ENCODE data around the gene ZRANB2. TPM values are rescaled to one million over a fixed set of nuclear protein-coding genes. Genes with fewer than 3 reads are reported as not detected.

Gene ZRANB2
- total and polyA plus RNA-seq, 2 donors (not counting 1 experiment from before 2014, with no cell fraction given): 46.9 to 160 TPM

DNA sequence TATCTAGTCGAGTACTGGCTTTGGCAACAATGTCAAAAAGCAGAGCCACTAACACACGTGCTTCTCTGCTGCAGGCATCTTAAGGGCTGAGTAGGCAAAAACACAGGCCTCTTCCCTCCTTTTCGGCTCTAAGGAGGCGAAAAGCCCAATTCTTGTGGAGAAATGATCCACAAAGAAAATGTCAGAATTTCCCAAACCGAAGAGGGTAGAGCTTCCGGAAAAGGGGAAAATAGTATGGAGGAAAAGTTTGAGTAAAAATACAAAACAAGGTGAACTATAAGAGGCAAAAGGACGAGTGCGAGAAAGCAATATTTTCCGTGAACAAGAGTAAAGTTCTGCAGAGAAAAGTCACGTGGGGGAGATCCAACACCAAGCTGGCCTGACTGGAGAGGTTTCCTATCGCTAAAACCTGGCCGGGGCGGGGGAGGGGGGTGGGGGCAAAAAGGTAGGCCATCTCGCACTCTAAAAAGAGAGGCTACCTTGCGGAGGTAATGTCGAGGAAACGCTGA lies 551 bp downstream of the ZRANB2 start:
- CTCF ChIA-PET: interaction anchor here (1.2 to 1.8 kb wide), 5 partner anchors 14 to 875 kb away, joined by 3 to 11 read pairs (median 5); partner anchors contain the start of genes CTH and LRRC40
- Mint-ChIP-seq H3K4me1 (peaks cover 25% of the 10 kb centered on the region), H3K4me3 (peak overlapping the region; percentile 89), H3K27ac (peak overlapping the region; percentile 100), H3K9me3 (ENCODE audit: insufficient read depth) (peaks cover 2% of the 10 kb centered on the region), H3K27me3 (peaks cover 22% of the 10 kb centered on the region)
- intact Hi-C loops (cut with micrococcal nuclease): loop anchor here (5.0 kb wide), 1 partner anchor 33 kb away; the partner anchor contains the start of gene PTGER3
- peaks cover 11 to 32% of the 10 kb centered on the region in 2 experiments for H3K36me3 ChIP-seq (replicated peaks in 1 of 2; ENCODE audit: control extremely low read depth in 1 of 2, control insufficient read depth in 1 of 2, extremely low read depth in 1 of 2, insufficient read depth in 2 of 2, low read length in 1 of 2)
- no peak for TF ChIP-seq EZH2 (IDR thresholded peaks at IDR 0.05; ENCODE audit: borderline replicate concordance, insufficient read depth, low read depth, low read length, poor library complexity, severe bottlenecking)
- TF ChIP-seq, protein P1, sequence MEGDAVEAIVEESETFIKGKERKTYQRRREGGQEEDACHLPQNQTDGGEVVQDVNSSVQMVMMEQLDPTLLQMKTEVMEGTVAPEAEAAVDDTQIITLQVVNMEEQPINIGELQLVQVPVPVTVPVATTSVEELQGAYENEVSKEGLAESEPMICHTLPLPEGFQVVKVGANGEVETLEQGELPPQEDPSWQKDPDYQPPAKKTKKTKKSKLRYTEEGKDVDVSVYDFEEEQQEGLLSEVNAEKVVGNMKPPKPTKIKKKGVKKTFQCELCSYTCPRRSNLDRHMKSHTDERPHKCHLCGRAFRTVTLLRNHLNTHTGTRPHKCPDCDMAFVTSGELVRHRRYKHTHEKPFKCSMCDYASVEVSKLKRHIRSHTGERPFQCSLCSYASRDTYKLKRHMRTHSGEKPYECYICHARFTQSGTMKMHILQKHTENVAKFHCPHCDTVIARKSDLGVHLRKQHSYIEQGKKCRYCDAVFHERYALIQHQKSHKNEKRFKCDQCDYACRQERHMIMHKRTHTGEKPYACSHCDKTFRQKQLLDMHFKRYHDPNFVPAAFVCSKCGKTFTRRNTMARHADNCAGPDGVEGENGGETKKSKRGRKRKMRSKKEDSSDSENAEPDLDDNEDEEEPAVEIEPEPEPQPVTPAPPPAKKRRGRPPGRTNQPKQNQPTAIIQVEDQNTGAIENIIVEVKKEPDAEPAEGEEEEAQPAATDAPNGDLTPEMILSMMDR (IDR thresholded peaks at IDR 0.05): no peak
- H4K20me1 ChIP-seq (ENCODE audit: control insufficient read depth, insufficient read depth, low read length, poor library complexity, severe bottlenecking): peaks cover 9% of the 10 kb centered on the region
- DNase-seq (no peak), ATAC-seq (ENCODE audit: low read depth) (peak; percentile 3)
- POLR2A ChIA-PET: interaction anchor here (1.5 kb wide), 1 partner anchor 875 kb away, joined by 11 read pairs; the partner anchor contains the start of gene LRRC40
- peak overlapping the region; percentile 97 for H3K9ac ChIP-seq (ENCODE audit: low read length)
- peak overlapping the region; percentile 92 to 98 for H3K27ac ChIP-seq (ENCODE audit: low read length in 2 of 2)
- WGBS (ENCODE audit: insufficient coverage): 5% methylated on average over 10 of the region's 17 CpGs
- H3K4me2 ChIP-seq (replicated peaks; ENCODE audit: low read depth, low read length, poor library complexity, severe bottlenecking): peak overlapping the region; percentile 72
- H3K4me1 ChIP-seq (ENCODE audit: control insufficient read depth in 2 of 2, insufficient read depth in 2 of 2, low read length in 2 of 2): peaks cover 8 to 14% of the 10 kb centered on the region in 2 donors
- H2AFZ ChIP-seq (ENCODE audit: insufficient read depth, low read depth, low read length, poor library complexity, severe bottlenecking): peak overlapping the region; percentile 86
- H3K27me3 ChIP-seq (replicated peaks in 1 of 4; ENCODE audit: control extremely low read depth in 1 of 4, control insufficient read depth in 3 of 4, insufficient read depth in 4 of 4, low read length in 3 of 4): peaks cover 0 to 13% (median 4%) of the 10 kb centered on the region in 4 experiments
- peak overlapping the region; percentile 84 to 99 (median 91) for H3K4me3 ChIP-seq (ENCODE audit: control extremely low read depth in 1 of 5, extremely low read depth in 1 of 5, insufficient read depth in 1 of 5, low read depth in 2 of 5, low read length in 4 of 5)
- peaks cover 43% of the 10 kb centered on the region for H3K79me2 ChIP-seq (ENCODE audit: control insufficient read depth, insufficient read depth, low read length)
- peaks cover 0 to 4% (median 1%) of the 10 kb centered on the region in 3 donors for H3K9me3 ChIP-seq (ENCODE audit: control extremely low read depth in 1 of 3, control insufficient read depth in 2 of 3, insufficient read depth in 1 of 3, low read length in 2 of 3)

DNA sequence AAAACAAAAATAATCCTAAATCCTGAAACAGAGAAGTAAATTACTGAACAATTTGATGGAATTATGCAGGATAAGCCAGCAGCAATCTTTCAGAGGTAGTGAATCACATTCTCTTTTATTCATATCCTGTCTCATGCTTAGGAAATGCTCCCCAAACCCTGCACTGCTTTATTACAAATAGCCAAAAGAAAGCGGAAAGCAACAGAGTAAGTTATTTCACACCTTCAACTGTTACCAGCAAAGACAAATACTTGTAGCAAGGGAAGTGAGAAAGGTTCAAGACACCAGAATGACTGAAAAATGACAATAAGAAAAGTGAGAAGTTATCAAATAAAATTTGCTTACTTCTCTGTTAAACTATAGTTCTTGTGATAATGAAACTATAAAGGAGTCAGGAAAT lies 6.2 kb downstream of the ZRANB2 start:
- no CpG with 5 or more reads among the region's 1 CpG for WGBS (ENCODE audit: insufficient coverage)
- Mint-ChIP-seq H3K4me1 (peaks cover 17% of the 10 kb centered on the region), H3K27ac (no peak overlapping the region), H3K27me3 (no peaks in the 10 kb centered on the region), H3K9me3 (ENCODE audit: insufficient read depth) (no peaks in the 10 kb centered on the region), H3K4me3 (no peak overlapping the region)
- H3K27me3 ChIP-seq (replicated peaks in 1 of 4; ENCODE audit: control extremely low read depth in 1 of 4, control insufficient read depth in 3 of 4, insufficient read depth in 4 of 4, low read length in 3 of 4): no peaks in the 10 kb centered on the region
- H3K4me2 ChIP-seq (replicated peaks; ENCODE audit: low read depth, low read length, poor library complexity, severe bottlenecking): no peak overlapping the region
- intact Hi-C loops (cut with micrococcal nuclease): no loop called here
- TF ChIP-seq, protein P1 (IDR thresholded peaks at IDR 0.05): no peak
- no peak for TF ChIP-seq EZH2 (IDR thresholded peaks at IDR 0.05; ENCODE audit: borderline replicate concordance, insufficient read depth, low read depth, low read length, poor library complexity, severe bottlenecking)
- ChIA-PET POLR2A (no interaction called here), CTCF (interaction anchor here (1.1 kb wide), 1 partner anchor 16 kb away, joined by 3 read pairs; no protein-coding TSS in a partner anchor)
- H3K9ac ChIP-seq (ENCODE audit: low read length): no peak overlapping the region
- no peak overlapping the region for H3K27ac ChIP-seq (ENCODE audit: low read length in 2 of 2)
- H3K4me1 ChIP-seq (ENCODE audit: control insufficient read depth in 2 of 2, insufficient read depth in 2 of 2, low read length in 2 of 2): peaks cover 0 to 10% of the 10 kb centered on the region in 2 donors
- peaks cover 32 to 73% of the 10 kb centered on the region in 2 experiments for H3K36me3 ChIP-seq (replicated peaks in 1 of 2; ENCODE audit: control extremely low read depth in 1 of 2, control insufficient read depth in 1 of 2, extremely low read depth in 1 of 2, insufficient read depth in 2 of 2, low read length in 1 of 2)
- DNase-seq: no peak
- no peak overlapping the region for H2AFZ ChIP-seq (ENCODE audit: insufficient read depth, low read depth, low read length, poor library complexity, severe bottlenecking)
- H3K79me2 ChIP-seq (ENCODE audit: control insufficient read depth, insufficient read depth, low read length): peaks cover 31% of the 10 kb centered on the region
- H3K9me3 ChIP-seq (ENCODE audit: control extremely low read depth in 1 of 3, control insufficient read depth in 2 of 3, insufficient read depth in 1 of 3, low read length in 2 of 3): no peaks in the 10 kb centered on the region
- ATAC-seq (ENCODE audit: low read depth): no peak
- peaks cover 43% of the 10 kb centered on the region for H4K20me1 ChIP-seq (ENCODE audit: control insufficient read depth, insufficient read depth, low read length, poor library complexity, severe bottlenecking)
- no peak overlapping the region for H3K4me3 ChIP-seq (ENCODE audit: control extremely low read depth in 1 of 5, extremely low read depth in 1 of 5, insufficient read depth in 1 of 5, low read depth in 2 of 5, low read length in 4 of 5)

Measured in B cell (primary cell).